ENCODE data around the gene FBXO48.
A peak's percentile ranks its signal among the peaks of the same experiment; 100 is the strongest.
"Not testable (repeated sequence)": the region's sequence is repeated elsewhere in the genome, so short reads cannot be mapped to it uniquely, and the experiment has no call there.

Gene FBXO48

DNA sequence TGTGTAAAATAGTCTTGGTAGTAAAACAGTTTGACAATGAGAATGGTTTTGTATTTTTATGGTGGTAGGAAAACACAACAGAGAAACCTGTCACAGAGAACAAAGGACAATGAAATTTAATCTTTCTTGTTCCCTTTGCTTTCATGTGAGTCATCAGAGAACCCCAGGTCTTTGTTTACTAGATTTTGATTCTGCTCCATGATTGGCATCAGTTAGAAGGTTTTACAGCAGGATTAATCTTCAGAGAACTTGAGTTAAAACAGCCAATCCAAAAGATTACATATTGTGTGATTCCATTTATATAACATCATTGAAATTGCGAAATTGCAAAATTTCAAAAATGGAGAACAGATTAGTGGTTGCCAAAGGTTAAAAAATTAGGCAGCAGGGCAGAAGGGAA, 2.8 kb upstream of the FBXO48 start:
- DNase-seq: no peak

GRCh38 chr2:68468801-68469200, 1.7 kb upstream of the FBXO48 start:
- DNase-seq: no peak

DNA sequence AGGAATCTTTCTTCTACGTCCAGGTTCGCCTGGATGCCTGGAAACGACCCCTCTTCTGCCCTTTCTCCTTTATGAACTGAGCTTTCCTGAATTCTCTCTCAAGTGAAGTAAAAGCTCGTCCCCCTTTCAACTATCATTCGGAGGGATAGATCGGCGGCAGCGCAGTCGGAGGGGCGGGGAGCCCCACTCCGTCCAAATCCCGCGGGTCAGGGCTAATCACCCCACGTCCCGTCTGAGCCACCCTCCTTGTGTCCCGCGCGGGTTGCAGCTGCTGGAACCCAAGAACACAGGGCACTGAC, 367 bp downstream of the FBXO48 start:
- no peak for DNase-seq

GRCh38 chr2:68466361-68466777, 725 bp downstream of the FBXO48 start:
- DNase-seq: no peak

DNA sequence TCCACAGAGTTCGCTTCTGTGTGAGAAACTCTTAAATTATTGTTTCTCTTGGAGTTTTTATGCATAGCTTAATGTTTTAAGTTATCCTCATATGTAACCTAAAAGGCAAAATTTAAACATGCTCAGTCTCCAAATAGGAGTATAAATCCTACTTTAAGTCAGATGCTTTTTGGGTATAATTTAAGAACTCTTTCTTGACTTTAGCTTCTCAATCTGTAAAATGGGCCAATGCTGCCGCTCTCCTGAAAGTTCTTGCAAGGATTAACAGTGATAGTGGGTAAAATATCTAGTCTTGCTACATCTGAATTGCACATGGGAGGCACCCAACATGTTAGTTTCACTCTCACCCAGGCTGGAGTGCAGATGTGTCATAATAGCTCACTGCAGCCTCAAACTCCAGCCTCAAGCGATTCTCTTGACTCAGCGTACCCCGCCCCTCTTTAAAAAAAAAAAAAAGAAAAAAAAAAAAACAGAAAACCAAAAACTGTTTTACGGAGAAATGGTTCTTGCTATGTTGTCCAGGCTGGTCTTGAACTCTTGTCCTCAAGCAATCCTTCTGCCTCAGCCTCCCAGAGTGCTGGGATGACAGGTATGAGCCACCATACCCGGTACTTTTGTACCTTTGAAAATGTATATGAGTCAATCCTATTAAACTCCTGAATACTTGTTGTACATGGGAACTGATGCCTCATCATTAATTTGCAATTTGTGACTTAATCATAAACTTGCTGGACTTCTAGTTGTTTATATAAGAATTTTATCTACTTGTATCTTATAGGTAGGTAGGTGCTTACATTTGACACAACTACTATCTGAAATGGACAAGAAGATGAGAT, 1.8 kb downstream of the FBXO48 start:
- DNase-seq: no peak

- no peak for DNase-seq
Measured at GRCh38 chr2:68464651-68465050, 2.4 kb downstream of the FBXO48 start.

- DNase-seq: no peak
Measured at GRCh38 chr2:68463287-68463877, 3.7 kb downstream of the FBXO48 start.

DNA sequence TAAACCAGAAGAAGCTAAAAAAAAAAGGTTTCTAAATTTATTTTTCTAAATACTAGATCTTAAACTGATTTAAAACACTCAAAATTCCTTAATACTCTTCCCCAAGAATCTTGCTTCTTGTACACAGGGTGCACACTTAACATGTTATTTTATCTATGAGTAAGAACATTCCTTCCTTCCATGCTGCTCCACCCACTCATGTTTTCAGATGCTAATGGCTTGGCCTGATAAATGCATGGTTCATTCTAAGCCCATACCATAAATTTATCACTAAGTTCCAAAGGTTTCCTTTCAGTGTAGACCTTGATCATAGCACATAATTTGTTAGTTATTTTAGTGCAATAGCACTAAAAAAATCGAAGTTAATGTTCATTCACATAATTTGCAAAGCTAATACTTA, 8.1 kb downstream of the FBXO48 start:
- no peak for DNase-seq

DNA sequence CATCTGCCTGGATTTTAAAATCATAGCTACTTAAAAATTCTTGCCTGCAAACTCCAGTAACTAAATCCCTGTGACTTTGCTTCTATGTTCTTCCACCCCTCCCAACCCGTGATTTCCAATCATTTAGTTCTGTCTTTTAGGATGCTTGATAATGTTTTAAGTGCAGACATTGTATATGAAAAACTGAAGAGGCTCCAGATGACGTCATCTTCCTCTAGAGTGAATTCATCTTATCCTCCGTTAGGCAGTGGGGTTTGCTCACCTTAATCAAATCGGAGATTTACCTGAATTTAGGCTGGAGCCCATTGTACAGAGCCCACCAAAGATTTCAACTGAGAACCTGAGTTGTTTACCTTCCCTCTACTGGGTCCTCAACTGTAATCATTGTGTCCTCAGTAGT, 10.9 kb downstream of the FBXO48 start:
- no peak for DNase-seq

DNA sequence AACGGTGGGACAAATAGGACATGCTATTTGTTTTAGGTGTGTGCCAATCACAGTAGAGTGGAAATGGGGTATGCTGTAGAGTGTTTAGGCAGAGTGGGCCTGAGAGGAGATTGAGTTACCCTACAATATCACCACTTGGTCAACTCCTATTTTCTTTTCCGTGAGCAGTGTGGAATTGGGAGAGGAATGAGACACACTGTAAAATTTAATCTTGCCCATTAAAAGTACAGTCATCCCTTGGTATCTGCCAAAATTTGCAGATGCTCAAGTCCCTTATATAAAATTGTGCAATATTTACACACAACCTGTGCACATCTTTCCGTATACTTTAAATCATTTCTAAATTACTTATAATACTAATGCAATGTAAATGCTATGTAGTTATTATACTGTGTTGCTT, 12.4 kb downstream of the FBXO48 start:
- no peak for DNase-seq

- no peak for DNase-seq
Measured at GRCh38 chr2:68453761-68454360, 13.2 kb downstream of the FBXO48 start.

DNA sequence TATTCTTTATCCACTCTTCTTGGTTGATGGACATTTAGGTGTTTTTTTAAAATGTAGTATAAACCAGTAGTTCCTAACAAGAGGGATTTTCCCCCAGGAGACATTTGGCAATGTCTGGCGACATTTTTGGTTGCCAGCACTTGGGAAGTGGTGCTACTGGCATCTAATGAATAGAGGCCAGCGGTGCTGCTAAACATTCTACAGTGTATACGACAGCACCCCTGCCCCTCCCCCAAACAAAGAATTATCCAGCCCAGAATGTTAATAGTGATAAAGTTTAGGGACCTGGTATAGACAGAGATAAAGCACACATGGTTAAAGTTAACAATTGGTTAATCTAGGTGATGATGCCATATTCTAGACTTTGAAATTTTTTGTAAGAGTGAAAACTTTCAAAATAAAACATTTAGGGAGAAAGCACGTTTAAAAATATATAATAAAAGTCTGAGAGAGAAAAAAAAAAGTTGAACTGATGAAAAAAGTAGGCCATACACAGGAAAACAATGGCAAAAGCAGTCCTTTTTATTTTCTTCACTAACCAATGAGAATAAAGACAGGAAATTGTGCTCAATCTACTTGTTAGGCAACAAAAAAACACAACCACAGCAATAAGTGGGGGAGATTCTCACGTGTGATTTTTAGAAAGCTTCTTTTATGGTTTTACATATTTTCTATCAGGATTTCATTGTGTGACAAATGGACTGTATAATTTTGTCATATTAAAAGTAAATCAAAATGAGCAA, 14.8 kb downstream of the FBXO48 start:
- no peak for DNase-seq

- no peak for DNase-seq
Measured at GRCh38 chr2:68448671-68449653, 18.1 kb downstream of the FBXO48 start.

DNA sequence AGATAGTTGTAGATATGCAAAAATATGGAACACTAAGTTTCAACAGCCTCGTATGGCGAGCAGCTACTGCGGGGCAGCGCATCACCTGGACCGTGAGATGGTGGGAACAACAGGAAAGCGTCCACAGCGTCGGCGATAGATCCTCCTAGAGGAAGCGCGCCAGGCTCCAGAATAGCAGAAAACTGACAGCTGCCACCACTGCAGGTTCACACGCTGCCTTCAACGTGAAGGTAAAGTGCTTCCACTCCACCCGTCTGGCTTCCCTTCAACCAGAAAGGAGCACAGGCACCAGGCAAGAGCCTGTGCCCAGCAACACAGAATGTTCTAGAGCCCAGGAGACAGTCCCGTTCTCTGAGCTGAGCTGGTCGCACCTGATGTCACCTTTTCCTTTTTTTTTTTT, 20.0 kb downstream of the FBXO48 start:
- no peak for DNase-seq

DNA sequence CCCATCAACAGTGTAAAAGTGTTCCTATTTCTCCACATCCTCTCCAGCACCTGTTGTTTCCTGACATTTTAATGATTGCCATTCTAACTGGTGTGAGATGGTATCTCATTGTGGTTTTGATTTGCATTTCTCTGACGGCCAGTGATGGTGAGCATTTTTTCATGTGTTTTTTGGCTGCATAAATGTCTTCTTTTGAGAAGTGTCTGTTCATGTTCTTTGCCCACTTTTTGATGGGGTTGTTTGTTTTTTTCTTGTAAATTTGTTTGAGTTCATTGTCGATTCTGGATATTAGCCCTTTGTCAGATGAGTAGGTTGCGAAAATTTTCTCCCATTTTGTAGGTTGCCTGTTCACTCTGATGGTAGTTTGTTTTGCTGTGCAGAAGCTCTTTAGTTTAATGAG, 20.7 kb downstream of the FBXO48 start:
- not testable (repeated sequence) for DNase-seq

GRCh38 chr2:68441994-68442322, 25.1 kb downstream of the FBXO48 start:
- DNase-seq: no peak

GRCh38 chr2:68441179-68441993, 25.7 kb downstream of the FBXO48 start:
- DNase-seq: peak; percentile 61

- DNase-seq: no peak
Measured at GRCh38 chr2:68438455-68439303, 28.4 kb downstream of the FBXO48 start.

DNA sequence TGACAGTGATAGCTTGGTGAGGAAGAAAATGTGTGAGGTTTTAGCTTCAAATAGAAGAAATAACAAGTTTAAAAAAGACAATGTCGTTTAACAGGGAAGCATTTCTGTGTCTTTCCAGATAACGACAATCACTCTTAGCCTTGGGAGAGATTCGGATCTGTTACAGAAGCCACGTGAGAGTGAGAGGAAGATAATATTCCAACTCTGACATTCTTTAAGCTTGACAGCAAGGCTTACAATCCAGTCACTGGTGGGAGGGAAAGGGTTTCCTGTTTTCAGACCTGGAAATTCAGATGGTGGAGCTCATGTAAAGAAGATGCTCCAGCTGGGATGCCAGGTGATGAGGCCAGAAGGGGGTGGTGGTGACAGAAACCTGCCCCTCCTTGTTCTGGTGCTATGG, 30.8 kb downstream of the FBXO48 start:
- no peak for DNase-seq

DNA sequence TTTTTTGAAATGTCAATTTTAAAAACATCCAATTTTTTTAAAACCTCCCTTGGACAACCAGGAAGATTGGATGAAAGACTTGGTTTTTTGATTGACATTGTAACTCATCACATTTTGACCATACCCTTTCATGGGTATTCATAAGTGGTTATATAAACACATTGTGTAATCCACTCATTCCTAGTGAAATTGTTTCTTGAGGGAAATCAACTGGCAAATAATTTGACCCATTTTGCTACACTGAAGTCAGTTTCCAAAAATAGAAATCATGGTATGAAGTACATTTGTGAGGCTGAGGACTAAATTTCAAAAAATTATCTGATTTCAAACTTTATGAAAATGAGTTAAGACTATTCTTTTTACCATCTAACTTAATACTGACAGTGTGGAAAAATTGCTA, 31.5 kb downstream of the FBXO48 start:
- DNase-seq: no peak

DNA sequence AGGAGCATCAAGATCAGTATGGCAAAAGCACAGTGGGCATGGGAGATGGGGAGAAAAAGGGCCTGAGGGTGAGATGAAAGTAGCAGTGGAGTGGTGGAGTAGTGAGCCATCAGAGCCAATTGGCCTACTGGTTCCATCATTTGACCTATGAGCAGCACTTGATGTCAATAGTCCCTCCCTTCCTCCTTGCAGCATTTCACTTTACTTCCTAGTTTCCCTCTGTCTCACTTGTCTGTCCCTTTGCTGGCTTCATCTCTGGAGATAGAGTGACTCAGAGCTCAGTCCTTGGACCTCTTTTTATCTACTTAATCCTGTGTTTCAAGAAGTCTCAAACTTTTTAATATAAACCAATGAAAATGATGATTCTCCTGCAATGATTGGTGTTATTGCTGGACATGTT, 32.1 kb downstream of the FBXO48 start:
- no peak for DNase-seq
